GM18508 (cell line): Measurements from ENCODE around the gene CCM2.
"Not testable (repeated sequence)": the region's sequence is repeated elsewhere in the genome, so short reads cannot be mapped to it uniquely, and the experiment has no call there.

ENCODE experiments used
- ATAC-seq: cut with Tn5 transposase; IDR thresholded peaks from one replicate; pipeline ENCODE4 v1.9.1; 2021; ENCODE audit warnings: moderate number of reproducible peaks; ENCODE audit not compliant: insufficient read depth, unreplicated experiment

Gene CCM2

GRCh38 chr7:44995555-44996493 lies 4.2 kb upstream of the CCM2 start:
- no peak for ATAC-seq

GRCh38 chr7:44998153-44998871 lies 1.7 kb upstream of the CCM2 start:
- no peak for ATAC-seq

- ATAC-seq: peak; percentile 35
Observed at GRCh38 chr7:44999245-45000092, 532 bp upstream of the CCM2 start.

- ATAC-seq: no peak
Observed at GRCh38 chr7:45001138-45001694, 1.2 kb downstream of the CCM2 start.

- ATAC-seq: no peak
Observed at GRCh38 chr7:45001826-45002225, 1.8 kb downstream of the CCM2 start.

- ATAC-seq: no peak
Observed at GRCh38 chr7:45003789-45004188, 3.8 kb downstream of the CCM2 start.

- no peak for ATAC-seq
Observed at GRCh38 chr7:45007106-45007505, 7.1 kb downstream of the CCM2 start.

- ATAC-seq: peak; percentile 44
Observed at GRCh38 chr7:45007571-45008328, 7.7 kb downstream of the CCM2 start.

GRCh38 chr7:45013465-45013967 lies 13.5 kb downstream of the CCM2 start:
- ATAC-seq: no peak

- no peak for ATAC-seq
Observed at GRCh38 chr7:45015313-45015712, 15.3 kb downstream of the CCM2 start.

- ATAC-seq: no peak
Observed at GRCh38 chr7:45017253-45017652, 17.3 kb downstream of the CCM2 start.

- ATAC-seq: no peak
Observed at GRCh38 chr7:45020915-45021314, 20.9 kb downstream of the CCM2 start.

GRCh38 chr7:45021604-45022296 lies 21.7 kb downstream of the CCM2 start:
- no peak for ATAC-seq

GRCh38 chr7:45024126-45024744 lies 24.2 kb downstream of the CCM2 start:
- ATAC-seq: no peak

GRCh38 chr7:45025473-45025872 lies 25.5 kb downstream of the CCM2 start:
- not testable (repeated sequence) for ATAC-seq

GRCh38 chr7:45026013-45026412 lies 26.0 kb downstream of the CCM2 start:
- no peak for ATAC-seq

- no peak for ATAC-seq
Observed at GRCh38 chr7:45026984-45027773, 27.2 kb downstream of the CCM2 start.

- no peak for ATAC-seq
Observed at GRCh38 chr7:45027774-45028114, 27.7 kb downstream of the CCM2 start.
